ENCODE results near the gene ILDR1. TPM values are rescaled to one million over a fixed set of nuclear protein-coding genes. Genes with fewer than 3 reads are reported as not detected.

Gene ILDR1
- polyA plus RNA-seq, 1 experiment, result not detected

GRCh38 chr3:121957674-121958415 is 64.2 kb downstream of the ILDR1 start:
- no peak for TF ChIP-seq CTCF (IDR thresholded peaks at IDR 0.05; ENCODE audit: insufficient read depth, low read depth, low read length)
- Histone ChIP-seq H3K4me3 (ENCODE audit: low read depth, low read length) (no peak overlapping the region), H3K36me3 (ENCODE audit: control insufficient read depth, insufficient read depth, low read length) (no peaks in the 10 kb centered on the region), H3K27me3 (ENCODE audit: control insufficient read depth, insufficient read depth, low read length) (peaks cover 3% of the 10 kb centered on the region; the same call in 1 of the 2 replicates)
- CTCF ChIA-PET, result no interaction called here
- POLR2A ChIA-PET, result no interaction called here
- DNase-seq (ENCODE audit: low read depth), result no peak

GRCh38 chr3:121956363-121956762 is 65.7 kb downstream of the ILDR1 start:
- no peaks in the 10 kb centered on the region for H3K36me3 ChIP-seq (ENCODE audit: control insufficient read depth, insufficient read depth, low read length)
- no peak overlapping the region for H3K4me3 ChIP-seq (ENCODE audit: low read depth, low read length)
- TF ChIP-seq CTCF (IDR thresholded peaks at IDR 0.05; ENCODE audit: insufficient read depth, low read depth, low read length), result no peak
- ChIA-PET POLR2A (no interaction called here), CTCF (no interaction called here)
- no peaks in the 10 kb centered on the region for H3K27me3 ChIP-seq (ENCODE audit: control insufficient read depth, insufficient read depth, low read length)
- no peak for DNase-seq (ENCODE audit: low read depth)

GRCh38 chr3:121951291-121951919 is 70.6 kb downstream of the ILDR1 start:
- no peak for DNase-seq (ENCODE audit: low read depth)
- no peak overlapping the region for H3K4me3 ChIP-seq (ENCODE audit: low read depth, low read length)
- CTCF ChIA-PET, result no interaction called here
- H3K36me3 ChIP-seq (ENCODE audit: control insufficient read depth, insufficient read depth, low read length), result no peaks in the 10 kb centered on the region
- no peaks in the 10 kb centered on the region for H3K27me3 ChIP-seq (ENCODE audit: control insufficient read depth, insufficient read depth, low read length)
- POLR2A ChIA-PET, result no interaction called here
- TF ChIP-seq CTCF (IDR thresholded peaks at IDR 0.05; ENCODE audit: insufficient read depth, low read depth, low read length), result no peak

GRCh38 chr3:121948641-121949040 is 73.4 kb downstream of the ILDR1 start:
- CTCF ChIA-PET, result no interaction called here
- H3K4me3 ChIP-seq (ENCODE audit: low read depth, low read length), result no peak overlapping the region
- DNase-seq (ENCODE audit: low read depth), result no peak
- H3K27me3 ChIP-seq (ENCODE audit: control insufficient read depth, insufficient read depth, low read length), result no peaks in the 10 kb centered on the region
- POLR2A ChIA-PET, result no interaction called here
- TF ChIP-seq CTCF (IDR thresholded peaks at IDR 0.05; ENCODE audit: insufficient read depth, low read depth, low read length), result no peak
- no peaks in the 10 kb centered on the region for H3K36me3 ChIP-seq (ENCODE audit: control insufficient read depth, insufficient read depth, low read length)

- Histone ChIP-seq H3K36me3 (ENCODE audit: control insufficient read depth, insufficient read depth, low read length) (no peaks in the 10 kb centered on the region), H3K27me3 (ENCODE audit: control insufficient read depth, insufficient read depth, low read length) (no peaks in the 10 kb centered on the region), H3K4me3 (ENCODE audit: low read depth, low read length) (no peak overlapping the region)
- TF ChIP-seq CTCF (IDR thresholded peaks at IDR 0.05; ENCODE audit: insufficient read depth, low read depth, low read length), result no peak
- CTCF ChIA-PET, result no interaction called here
- POLR2A ChIA-PET, result no interaction called here
- no peak for DNase-seq (ENCODE audit: low read depth)
Observed at GRCh38 chr3:121943431-121943830, 78.6 kb downstream of the ILDR1 start.
